HEK293T (cell line): ENCODE measurements around the gene TBC1D2.

ENCODE experiments used
- CTCF ChIA-PET: fragments of 350-600 bp; formaldehyde crosslinking; extraction: SDS; loops from one replicate; lab custom pipeline; 2021; ENCODE audit warnings: antibody characterized with exemption, inconsistent platforms; lab: Yijun Ruan, JAX
- POLR2A ChIA-PET: fragments of 350-600 bp; formaldehyde crosslinking; extraction: SDS; loops from one replicate; lab custom pipeline; 2020; ENCODE audit warnings: antibody characterized with exemption, inconsistent platforms; lab: Yijun Ruan, JAX
- DNase-seq: peaks from one replicate; pipeline ENCODE4 v3.0.0; 2012; ENCODE audit warnings: mixed read lengths; ENCODE audit errors: extremely low spot score
- ARNT ChIP-seq: fragments of 450-650 bp; IDR thresholded peaks from 2 replicates; pipeline ENCODE4 v1.6.1; 2017; ENCODE audit warnings: mild to moderate bottlenecking
- BHLHE40 ChIP-seq: fragments of 450-650 bp; IDR thresholded peaks from 2 replicates; pipeline ENCODE4 v1.6.1; 2016; ENCODE audit warnings: mild to moderate bottlenecking, moderate library complexity, borderline replicate concordance
- CTBP1 ChIP-seq: fragments of 450-650 bp; IDR thresholded peaks from 2 replicates; pipeline ENCODE4 v1.6.1; 2016; ENCODE audit warnings: borderline replicate concordance
- ELF4 ChIP-seq: fragments of 450-650 bp; IDR thresholded peaks from 2 replicates; pipeline ENCODE4 v1.6.1; 2017; ENCODE audit warnings: antibody characterized with exemption
- FOXA1 ChIP-seq: fragments of 450-650 bp; IDR thresholded peaks from 2 replicates; pipeline ENCODE4 v1.6.1; 2016; ENCODE audit warnings: mild to moderate bottlenecking
- FOXK2 ChIP-seq: fragments of 450-650 bp; IDR thresholded peaks from 2 replicates; pipeline ENCODE4 v1.6.1; 2016; ENCODE audit warnings: mild to moderate bottlenecking
- FOXM1 ChIP-seq: fragments of 450-650 bp; IDR thresholded peaks from 2 replicates; pipeline ENCODE4 v1.6.1; 2017; ENCODE audit warnings: mild to moderate bottlenecking, borderline replicate concordance
- HDGF ChIP-seq: fragments of 450-650 bp; IDR thresholded peaks from 2 replicates; pipeline ENCODE4 v1.6.1; 2017; ENCODE audit warnings: antibody characterized with exemption, borderline replicate concordance
- L3MBTL2 ChIP-seq: fragments of 450-650 bp; conservative IDR thresholded peaks from 2 replicates; pipeline ENCODE4 v1.6.1; 2016; ENCODE audit warnings: mild to moderate bottlenecking
- LEF1 ChIP-seq: fragments of 450-650 bp; IDR thresholded peaks from 2 replicates; pipeline ENCODE4 v1.6.1; 2017; ENCODE audit warnings: mild to moderate bottlenecking, borderline replicate concordance
- NFRKB ChIP-seq: fragments of 450-650 bp; IDR thresholded peaks from 2 replicates; pipeline ENCODE4 v1.6.1; 2016; ENCODE audit warnings: mild to moderate bottlenecking, moderate library complexity
- SP1 ChIP-seq: fragments of 450-650 bp; IDR thresholded peaks from 2 replicates; pipeline ENCODE4 v1.6.1; 2017
- SUZ12 ChIP-seq: fragments of 450-650 bp; IDR thresholded peaks from 2 replicates; pipeline ENCODE4 v1.6.1; 2016; ENCODE audit warnings: mild to moderate bottlenecking
- TARDBP ChIP-seq: fragments of 450-650 bp; IDR thresholded peaks from 2 replicates; pipeline ENCODE4 v1.6.1; 2016
- ZNF384 ChIP-seq: fragments of 450-650 bp; IDR thresholded peaks from 2 replicates; pipeline ENCODE4 v1.6.1; 2016
- TF ChIP-seq, protein P1 (sequence below): fragments of 450-650 bp; IDR thresholded peaks from 2 replicates; pipeline ENCODE4 v1.6.1; 2016

Gene TBC1D2

GRCh38 chr9:98240475-98240874 lies 15.0 kb downstream of the TBC1D2 start:
- POLR2A ChIA-PET = no interaction called here

DNA sequence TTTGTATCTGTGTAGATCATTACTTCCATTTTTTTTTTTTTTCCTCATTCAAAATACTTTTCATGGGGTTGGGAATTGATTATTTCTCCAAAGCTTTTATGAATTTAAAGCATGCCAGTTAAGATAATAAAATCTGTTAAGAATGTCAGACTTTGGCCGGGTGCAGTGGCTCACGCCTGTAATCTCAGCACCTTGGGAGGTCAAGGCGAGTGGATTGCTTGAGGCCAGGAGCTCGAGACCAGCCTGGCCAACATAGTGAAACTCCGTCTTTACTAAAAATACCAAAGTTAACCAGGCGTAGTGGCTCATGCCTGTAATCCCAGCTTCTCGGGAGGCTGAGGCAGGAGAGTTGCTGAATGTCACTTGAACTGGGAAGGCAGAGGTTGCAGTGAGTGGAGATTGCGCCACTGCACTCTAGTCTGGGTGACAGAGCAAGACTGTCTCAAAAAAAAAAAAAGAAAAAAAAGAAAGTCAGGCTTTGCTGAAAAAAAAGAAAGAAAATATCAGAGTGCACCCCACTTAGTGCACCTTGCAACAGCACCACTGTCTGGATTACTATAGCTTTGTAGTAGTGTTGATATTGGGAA lies 18.5 kb downstream of the TBC1D2 start:
- CTCF ChIA-PET = interaction anchor here (1.0 kb wide), 1 partner anchor 10 kb away, joined by 3 read pairs; no protein-coding TSS in a partner anchor
- POLR2A ChIA-PET = interaction anchor here (2.1 kb wide), 1 partner anchor 19 kb away, joined by 9 read pairs; the partner anchor contains the start of gene TBC1D2
- no peak for DNase-seq
- TF ChIP-seq BHLHE40 (no peak), HDGF (no peak), FOXA1 (no peak), NFRKB (no peak), SUZ12 (no peak), ZNF384 (no peak), FOXM1 (no peak), ELF4 (no peak), ARNT (no peak), LEF1 (no peak)
- TF ChIP-seq, protein P1, sequence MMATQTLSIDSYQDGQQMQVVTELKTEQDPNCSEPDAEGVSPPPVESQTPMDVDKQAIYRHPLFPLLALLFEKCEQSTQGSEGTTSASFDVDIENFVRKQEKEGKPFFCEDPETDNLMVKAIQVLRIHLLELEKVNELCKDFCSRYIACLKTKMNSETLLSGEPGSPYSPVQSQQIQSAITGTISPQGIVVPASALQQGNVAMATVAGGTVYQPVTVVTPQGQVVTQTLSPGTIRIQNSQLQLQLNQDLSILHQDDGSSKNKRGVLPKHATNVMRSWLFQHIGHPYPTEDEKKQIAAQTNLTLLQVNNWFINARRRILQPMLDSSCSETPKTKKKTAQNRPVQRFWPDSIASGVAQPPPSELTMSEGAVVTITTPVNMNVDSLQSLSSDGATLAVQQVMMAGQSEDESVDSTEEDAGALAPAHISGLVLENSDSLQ = no peak

More at GRCh38 chr9:98240475-98240874, 15.0 kb downstream of the TBC1D2 start:
- no peak for TF ChIP-seq BHLHE40
- TF ChIP-seq FOXK2 = no peak
- no peak for TF ChIP-seq SP1
- no peak for TF ChIP-seq CTBP1
- no peak for TF ChIP-seq SUZ12
- no peak for TF ChIP-seq FOXM1
- TF ChIP-seq L3MBTL2 = no peak
- no peak for TF ChIP-seq LEF1
- TF ChIP-seq TARDBP = no peak
- no peak for TF ChIP-seq FOXA1
- no peak for TF ChIP-seq NFRKB
- no peak for TF ChIP-seq ELF4
- TF ChIP-seq ARNT = no peak
- TF ChIP-seq, protein P1 = no peak
- TF ChIP-seq ZNF384 = no peak
- CTCF ChIA-PET = no interaction called here
- no peak for DNase-seq

DNA sequence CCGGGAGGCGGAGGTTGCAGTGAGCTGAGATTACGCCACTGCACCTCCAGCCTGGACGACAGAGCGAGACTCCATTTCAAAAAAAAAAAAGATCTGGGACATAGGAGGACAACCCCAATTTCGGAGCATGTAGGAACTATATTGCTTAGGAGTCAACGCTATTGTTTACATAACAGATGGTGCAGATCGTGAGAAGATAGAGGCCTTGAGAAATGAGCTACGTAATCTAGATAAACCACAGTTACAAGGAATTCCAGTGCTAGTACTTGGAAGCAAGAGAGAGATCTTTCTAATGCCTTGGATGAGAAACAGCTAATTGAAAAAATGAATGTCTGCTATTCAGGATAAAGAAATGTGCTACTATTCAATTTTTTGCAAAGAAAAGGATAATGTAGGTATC lies 20.3 kb downstream of the TBC1D2 start:
- CTCF ChIA-PET = interaction anchor here (0.6 to 1.3 kb wide), 3 partner anchors 21 to 112 kb away, joined by 3 to 4 read pairs (median 3); no protein-coding TSS in a partner anchor
- POLR2A ChIA-PET = interaction anchor here (1.4 kb wide), 1 partner anchor 116 kb away, joined by 3 read pairs; the partner anchor contains the start of gene TRIM14
- TF ChIP-seq ZNF384 = no peak
- TF ChIP-seq SP1 = no peak
- no peak for TF ChIP-seq SUZ12
- TF ChIP-seq BHLHE40 = no peak
- no peak for TF ChIP-seq ARNT
- no peak for TF ChIP-seq CTBP1
- TF ChIP-seq FOXK2 = no peak
- TF ChIP-seq L3MBTL2 = no peak
- TF ChIP-seq, protein P1 = no peak
- no peak for TF ChIP-seq NFRKB
- TF ChIP-seq ELF4 = no peak
- no peak for TF ChIP-seq LEF1
- TF ChIP-seq TARDBP = no peak
- no peak for TF ChIP-seq FOXA1
- no peak for TF ChIP-seq HDGF
- no peak for TF ChIP-seq FOXM1
- no peak for DNase-seq

GRCh38 chr9:98234245-98234825 lies 21.1 kb downstream of the TBC1D2 start:
- no peak for TF ChIP-seq LEF1
- TF ChIP-seq, protein P1 = no peak
- no peak for TF ChIP-seq SP1
- no peak for TF ChIP-seq FOXK2
- TF ChIP-seq ZNF384 = no peak
- CTCF ChIA-PET = interaction anchor here (0.5 to 1.3 kb wide), 2 partner anchors 29 to 165 kb away, joined by 3 to 5 read pairs; no protein-coding TSS in a partner anchor
- POLR2A ChIA-PET = interaction anchor here (1.4 kb wide), 1 partner anchor 115 kb away, joined by 3 read pairs; the partner anchor contains the start of gene TRIM14
- DNase-seq = no peak

DNA sequence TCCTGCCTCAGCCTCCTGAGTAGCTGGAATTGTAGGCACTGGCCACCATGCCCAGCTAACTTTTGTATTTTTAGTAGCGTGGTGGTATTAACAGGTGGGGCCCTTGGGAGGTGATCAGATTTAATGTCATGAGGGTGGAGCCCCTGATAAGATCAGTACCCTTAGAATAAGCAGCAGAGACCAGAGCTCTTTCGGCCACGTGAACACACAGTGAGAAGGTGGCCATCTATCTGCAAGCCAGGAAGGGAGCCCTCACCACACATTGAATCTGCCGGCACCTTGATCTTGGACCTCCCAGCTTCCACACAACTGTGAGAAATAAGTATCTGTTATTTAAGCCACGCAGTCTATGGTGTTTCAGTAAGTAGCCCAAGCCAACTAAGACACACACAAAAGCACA lies 22.5 kb downstream of the TBC1D2 start:
- TF ChIP-seq HDGF = no peak
- no peak for TF ChIP-seq CTBP1
- no peak for TF ChIP-seq SUZ12
- TF ChIP-seq, protein P1 = no peak
- no peak for TF ChIP-seq ELF4
- TF ChIP-seq FOXA1 = no peak
- no peak for TF ChIP-seq FOXM1
- no peak for TF ChIP-seq TARDBP
- no peak for TF ChIP-seq ARNT
- TF ChIP-seq L3MBTL2 = no peak
- no peak for TF ChIP-seq ZNF384
- TF ChIP-seq BHLHE40 = no peak
- no peak for TF ChIP-seq NFRKB
- no peak for TF ChIP-seq LEF1
- TF ChIP-seq FOXK2 = no peak
- TF ChIP-seq SP1 = no peak
- POLR2A ChIA-PET = no interaction called here
- DNase-seq = no peak

More for the DNA sequence above, 22.5 kb downstream of the TBC1D2 start:
- CTCF ChIA-PET = no interaction called here
